HG03159 (cell line): ENCODE data around the gene ZNF385D.
"Not testable (repeated sequence)": the region's sequence is repeated elsewhere in the genome, so short reads cannot be mapped to it uniquely, and the experiment has no call there.

Experiments
- ATAC-seq: cut with Tn5 transposase; IDR thresholded peaks from one replicate; pipeline ENCODE4 v1.9.1; 2021; ENCODE audit warnings: mild to moderate bottlenecking, moderate library complexity; ENCODE audit not compliant: unreplicated experiment

Gene ZNF385D

GRCh38 chr3:21524133-21524532, 226.9 kb downstream of the ZNF385D start:
- ATAC-seq: no peak

GRCh38 chr3:21520106-21520963, 230.7 kb downstream of the ZNF385D start:
- ATAC-seq: no peak

- ATAC-seq: no peak
Measured at GRCh38 chr3:21517184-21517583, 233.8 kb downstream of the ZNF385D start.

- ATAC-seq: no peak
Measured at GRCh38 chr3:21515417-21515816, 235.6 kb downstream of the ZNF385D start.

GRCh38 chr3:21509731-21510470, 241.1 kb downstream of the ZNF385D start:
- ATAC-seq: no peak

GRCh38 chr3:21508246-21508645, 242.8 kb downstream of the ZNF385D start:
- ATAC-seq: no peak

- no peak for ATAC-seq
Measured at GRCh38 chr3:21505711-21506460, 245.1 kb downstream of the ZNF385D start.

- ATAC-seq: no peak
Measured at GRCh38 chr3:21502656-21503055, 248.4 kb downstream of the ZNF385D start.

- ATAC-seq: no peak
Measured at GRCh38 chr3:21500834-21501233, 250.2 kb downstream of the ZNF385D start.

GRCh38 chr3:21490671-21491070, 260.3 kb downstream of the ZNF385D start:
- not testable (repeated sequence) for ATAC-seq

GRCh38 chr3:21487520-21487919, 263.5 kb downstream of the ZNF385D start:
- no peak for ATAC-seq

- ATAC-seq: not testable (repeated sequence)
Measured at GRCh38 chr3:21486024-21486935, 264.7 kb downstream of the ZNF385D start.

GRCh38 chr3:21484828-21485144, 266.2 kb downstream of the ZNF385D start:
- no peak for ATAC-seq

GRCh38 chr3:21484057-21484827, 266.8 kb downstream of the ZNF385D start:
- ATAC-seq: peak; percentile 66

- no peak for ATAC-seq
Measured at GRCh38 chr3:21481991-21482390, 269.0 kb downstream of the ZNF385D start.

GRCh38 chr3:21477541-21478288, 273.3 kb downstream of the ZNF385D start:
- no peak for ATAC-seq

GRCh38 chr3:21466476-21466875, 284.5 kb downstream of the ZNF385D start:
- ATAC-seq: no peak

- ATAC-seq: no peak
Measured at GRCh38 chr3:21464746-21465145, 286.3 kb downstream of the ZNF385D start.

GRCh38 chr3:21463319-21463718, 287.7 kb downstream of the ZNF385D start:
- ATAC-seq: no peak
